Endothelial cell (in vitro differentiated cells): ENCODE measurements around the gene SF3B2. TPM values are rescaled to one million over a fixed set of nuclear protein-coding genes. Genes with fewer than 3 reads are reported as not detected.

Experiments used
- DNase-seq: peaks from one replicate; pipeline ENCODE4 v3.0.0; 2021; ENCODE audit warnings: low spot score
- H3K27ac Mint-ChIP-seq: one replicate; pipeline ENCODE4 v1.8.0; 2021; ENCODE audit warnings: mixed read lengths, inconsistent platforms; ENCODE audit not compliant: unreplicated experiment
- H3K27me3 Mint-ChIP-seq: one replicate; pipeline ENCODE4 v1.8.0; 2021; ENCODE audit warnings: mild to moderate bottlenecking, moderate library complexity, mixed read lengths, inconsistent platforms; ENCODE audit not compliant: unreplicated experiment
- H3K36me3 Mint-ChIP-seq: one replicate; pipeline ENCODE4 v1.8.0; 2021; ENCODE audit warnings: mild to moderate bottlenecking, low read depth, mixed read lengths, inconsistent platforms; ENCODE audit not compliant: unreplicated experiment
- H3K4me1 Mint-ChIP-seq: one replicate; pipeline ENCODE4 v1.8.0; 2021; ENCODE audit warnings: mild to moderate bottlenecking, mixed read lengths, inconsistent platforms; ENCODE audit not compliant: unreplicated experiment
- H3K4me3 Mint-ChIP-seq: one replicate; pipeline ENCODE4 v1.8.0; 2021; ENCODE audit warnings: mild to moderate bottlenecking, mixed read lengths, inconsistent platforms; ENCODE audit not compliant: unreplicated experiment
- H3K9me3 Mint-ChIP-seq: one replicate; pipeline ENCODE4 v1.8.0; 2021; ENCODE audit warnings: mixed read lengths, inconsistent platforms; ENCODE audit not compliant: unreplicated experiment
- CTCF ChIP-seq: fragments of 200-600 bp; sonication (generic); IDR thresholded peaks from one replicate; pipeline ENCODE4 v1.5.0; 2021; ENCODE audit warnings: antibody characterized with exemption; ENCODE audit not compliant: unreplicated experiment
- total RNA-seq: library from RNA; stranded (reverse); fragmentation: NEBNext Ultra II Directional; extraction: Animal tissue kit (Norgen Biotek cat#: 25700); gene quantifications from one replicate; pipeline ENCODE4 v1.2.1, GENCODE V29; 2021; ENCODE audit not compliant: unreplicated experiment

Gene SF3B2
- total RNA-seq, 1 donor from 2014 or later: 174 TPM

GRCh38 chr11:66062408-66062807 lies 10.2 kb downstream of the SF3B2 start:
- no peak overlapping the region for H3K4me3 Mint-ChIP-seq
- DNase-seq: no peak
- H3K36me3 Mint-ChIP-seq: peaks cover 72% of the 10 kb centered on the region
- H3K9me3 Mint-ChIP-seq: no peaks in the 10 kb centered on the region
- H3K27ac Mint-ChIP-seq: no peak overlapping the region
- peaks cover 3% of the 10 kb centered on the region for H3K27me3 Mint-ChIP-seq
- H3K4me1 Mint-ChIP-seq: no peaks in the 10 kb centered on the region
- no peak for TF ChIP-seq CTCF

GRCh38 chr11:66063900-66064299 lies 11.7 kb downstream of the SF3B2 start:
- peak overlapping the region; percentile 62 for H3K4me3 Mint-ChIP-seq
- no peak overlapping the region for H3K27ac Mint-ChIP-seq
- H3K9me3 Mint-ChIP-seq: no peaks in the 10 kb centered on the region

GRCh38 chr11:66064571-66064970 lies 12.4 kb downstream of the SF3B2 start:
- Mint-ChIP-seq H3K9me3 (no peaks in the 10 kb centered on the region), H3K36me3 (peaks cover 64% of the 10 kb centered on the region), H3K4me1 (peaks cover 15% of the 10 kb centered on the region), H3K27ac (no peak overlapping the region), H3K27me3 (peaks cover 10% of the 10 kb centered on the region), H3K4me3 (no peak overlapping the region)
- no peak for DNase-seq
- no peak for TF ChIP-seq CTCF

More at GRCh38 chr11:66063900-66064299, 11.7 kb downstream of the SF3B2 start:
- no peak for DNase-seq
- Mint-ChIP-seq H3K4me1 (peaks cover 8% of the 10 kb centered on the region), H3K27me3 (peaks cover 7% of the 10 kb centered on the region), H3K36me3 (peaks cover 66% of the 10 kb centered on the region)
- no peak for TF ChIP-seq CTCF

GRCh38 chr11:66066751-66067150 lies 14.6 kb downstream of the SF3B2 start:
- no peaks in the 10 kb centered on the region for H3K9me3 Mint-ChIP-seq
- H3K36me3 Mint-ChIP-seq: peaks cover 58% of the 10 kb centered on the region
- H3K27me3 Mint-ChIP-seq: peaks cover 13% of the 10 kb centered on the region
- H3K4me3 Mint-ChIP-seq: no peak overlapping the region
- no peak overlapping the region for H3K27ac Mint-ChIP-seq
- TF ChIP-seq CTCF: no peak
- peaks cover 24% of the 10 kb centered on the region for H3K4me1 Mint-ChIP-seq
- DNase-seq: no peak

GRCh38 chr11:66067640-66068039 lies 15.5 kb downstream of the SF3B2 start:
- DNase-seq: no peak
- TF ChIP-seq CTCF: no peak
- Mint-ChIP-seq H3K9me3 (no peaks in the 10 kb centered on the region), H3K27ac (no peak overlapping the region), H3K36me3 (peaks cover 65% of the 10 kb centered on the region), H3K27me3 (peaks cover 13% of the 10 kb centered on the region), H3K4me1 (peaks cover 33% of the 10 kb centered on the region), H3K4me3 (peak overlapping the region; percentile 12)
